ENCODE data around the gene OBP2A. TPM values are rescaled to one million over a fixed set of nuclear protein-coding genes. Genes with fewer than 3 reads are reported as not detected.
A peak's percentile ranks its signal among the peaks of the same experiment; 100 is the strongest.

Gene OBP2A
- total RNA-seq, 1 experiment from 2014 or later, result not detected

GRCh38 chr9:135504262-135505243, 41.4 kb upstream of the OBP2A start:
- ChIA-PET CTCF (interaction anchor here (0.7 to 1.4 kb wide), 5 partner anchors 14 to 1515 kb away, joined by 3 to 6 read pairs (median 4); no protein-coding TSS in a partner anchor), POLR2A (no interaction called here)
- H3K27me3 ChIP-seq (replicated peaks; ENCODE audit: control insufficient read depth, insufficient read depth, low read length), result no peaks in the 10 kb centered on the region
- H3K9me3 Mint-ChIP-seq (ENCODE audit: unreplicated experiment), result no peaks in the 10 kb centered on the region
- no peaks in the 10 kb centered on the region for H3K27me3 Mint-ChIP-seq (ENCODE audit: insufficient read depth, unreplicated experiment)
- TSS peak; percentile 37 for BruUV-seq (replicated peaks)
- no peaks in the 10 kb centered on the region for H3K4me1 Mint-ChIP-seq (ENCODE audit: low read depth, unreplicated experiment)
- peak; percentile 56 to 79 for TF ChIP-seq CTCF (IDR thresholded peaks at IDR 0.05; ENCODE audit: insufficient read depth in 1 of 2, low read depth in 1 of 2, low read length in 1 of 2, severe bottlenecking in 1 of 2, unreplicated experiment in 1 of 2)
- peaks cover 33% of the 10 kb centered on the region for H3K36me3 Mint-ChIP-seq (ENCODE audit: insufficient read depth, unreplicated experiment)
- H3K27ac Mint-ChIP-seq (ENCODE audit: unreplicated experiment), result no peak overlapping the region
- peaks cover 9% of the 10 kb centered on the region for H3K36me3 ChIP-seq (ENCODE audit: control insufficient read depth, insufficient read depth, low read length)
- peaks cover 6% of the 10 kb centered on the region; the same call in 1 of the 2 replicates for H3K9me3 ChIP-seq
- peaks cover 9% of the 10 kb centered on the region; the same call in 1 of the 2 replicates for H3K4me1 ChIP-seq
- no peak overlapping the region for H3K4me3 Mint-ChIP-seq (ENCODE audit: unreplicated experiment)
- intact Hi-C loops (cut with micrococcal nuclease; ENCODE audit: unreplicated experiment), result no loop called here
- H3K4me3 ChIP-seq (ENCODE audit: low read depth, low read length), result no peak overlapping the region
- DNase-seq, result peak; percentile 71 to 72

- H3K9me3 ChIP-seq, result peaks cover 6% of the 10 kb centered on the region; the same call in 1 of the 2 replicates
Observed at GRCh38 chr9:135505406-135506187, 40.3 kb upstream of the OBP2A start.

More at GRCh38 chr9:135505406-135506187, 40.3 kb upstream of the OBP2A start:
- no peak for TF ChIP-seq CTCF (IDR thresholded peaks at IDR 0.05; ENCODE audit: insufficient read depth in 1 of 2, low read depth in 1 of 2, low read length in 1 of 2, severe bottlenecking in 1 of 2, unreplicated experiment in 1 of 2)
- Mint-ChIP-seq H3K4me3 (ENCODE audit: unreplicated experiment) (no peak overlapping the region), H3K27me3 (ENCODE audit: insufficient read depth, unreplicated experiment) (no peaks in the 10 kb centered on the region), H3K27ac (ENCODE audit: unreplicated experiment) (no peak overlapping the region), H3K9me3 (ENCODE audit: unreplicated experiment) (no peaks in the 10 kb centered on the region), H3K36me3 (ENCODE audit: insufficient read depth, unreplicated experiment) (peaks cover 25% of the 10 kb centered on the region), H3K4me1 (ENCODE audit: low read depth, unreplicated experiment) (no peaks in the 10 kb centered on the region)
- no TSS peak for BruUV-seq (replicated peaks)
- no peaks in the 10 kb centered on the region for H3K27me3 ChIP-seq (replicated peaks; ENCODE audit: control insufficient read depth, insufficient read depth, low read length)
- no peak overlapping the region for H3K4me3 ChIP-seq (ENCODE audit: low read depth, low read length)
- ChIA-PET CTCF (no interaction called here), POLR2A (no interaction called here)
- intact Hi-C loops (cut with micrococcal nuclease; ENCODE audit: unreplicated experiment), result no loop called here
- H3K4me1 ChIP-seq, result peaks cover 9% of the 10 kb centered on the region; the same call in 1 of the 2 replicates
- peaks cover 9% of the 10 kb centered on the region for H3K36me3 ChIP-seq (ENCODE audit: control insufficient read depth, insufficient read depth, low read length)
- no peak for DNase-seq
